Measurements from ENCODE around the gene HYPK.
A peak's percentile ranks its signal among the peaks of the same experiment; 100 is the strongest.
"Not testable (repeated sequence)": the region's sequence is repeated elsewhere in the genome, so short reads cannot be mapped to it uniquely, and the experiment has no call there.

The HYPK gene

GRCh38 chr15:43796566-43796965 lies 3.8 kb upstream of the HYPK start:
- no peak for DNase-seq

DNA sequence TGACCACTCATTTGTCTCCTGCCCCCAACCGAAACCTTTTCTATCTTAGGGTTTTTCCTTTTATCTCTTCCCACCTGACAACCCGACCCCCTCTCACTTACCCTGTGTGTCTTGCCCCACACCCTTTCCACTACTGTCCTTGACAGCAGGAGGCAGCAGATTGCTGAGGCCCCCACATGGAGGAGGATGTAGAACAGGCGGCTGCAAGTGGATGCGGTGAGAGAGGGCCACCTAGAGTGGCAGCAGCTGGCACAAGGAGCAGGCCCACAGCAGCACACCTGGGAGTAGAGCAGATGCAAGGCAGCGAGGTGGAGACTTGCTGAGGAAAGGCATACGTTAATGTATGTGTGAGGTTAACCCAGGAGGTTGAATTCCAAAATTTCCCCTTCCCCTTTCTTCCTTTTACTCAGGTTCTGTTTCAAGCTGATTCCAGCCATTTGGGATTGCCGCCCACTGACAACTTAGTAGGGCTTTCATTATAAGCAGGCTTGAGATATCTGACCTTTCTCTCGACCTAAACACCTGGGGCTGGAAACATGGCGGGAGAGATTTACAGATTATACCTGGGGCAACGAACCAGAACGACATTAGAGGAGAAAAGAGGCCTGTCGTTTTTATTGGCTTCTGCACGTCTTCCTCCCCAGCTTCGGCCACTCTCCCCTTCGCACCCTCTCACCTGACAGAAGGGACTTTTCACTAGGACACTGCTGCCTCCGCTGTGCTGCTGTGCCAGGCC lies 1.0 kb upstream of the HYPK start:
- no peak for DNase-seq

- DNase-seq = no peak
Observed at GRCh38 chr15:43799945-43800285, 484 bp upstream of the HYPK start, which contains the start of gene SERINC4. SERINC4 (minus strand) TSS chr15:43800220; CDS start chr15:43799986, 234 bp downstream.

- DNase-seq = not testable (repeated sequence)
Observed at GRCh38 chr15:43802676-43803075, 2.3 kb downstream of the HYPK start.

GRCh38 chr15:43808435-43808950 lies 8.1 kb downstream of the HYPK start:
- no peak for DNase-seq

- DNase-seq = no peak
Observed at GRCh38 chr15:43808960-43809678, 8.7 kb downstream of the HYPK start.

DNA sequence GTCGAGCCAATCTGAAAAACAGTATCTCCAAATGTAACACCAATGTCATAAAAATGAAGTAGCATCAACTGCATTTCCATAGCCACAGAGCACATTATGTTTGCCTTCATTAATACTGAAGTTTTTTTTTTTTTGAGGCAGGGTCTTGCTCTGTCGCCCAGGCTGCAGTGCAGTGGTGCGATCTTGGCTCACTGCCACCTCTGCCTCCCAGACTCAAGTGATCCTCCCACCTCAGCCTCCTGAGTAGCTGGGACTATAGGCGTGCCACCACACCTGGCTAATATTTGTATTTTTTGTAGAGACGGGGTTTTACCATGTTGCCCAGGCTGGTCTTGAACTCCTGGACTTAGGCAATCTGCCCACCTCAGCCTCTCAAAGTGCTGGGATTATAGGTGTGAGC lies 14.7 kb downstream of the HYPK start:
- not testable (repeated sequence) for DNase-seq

DNA sequence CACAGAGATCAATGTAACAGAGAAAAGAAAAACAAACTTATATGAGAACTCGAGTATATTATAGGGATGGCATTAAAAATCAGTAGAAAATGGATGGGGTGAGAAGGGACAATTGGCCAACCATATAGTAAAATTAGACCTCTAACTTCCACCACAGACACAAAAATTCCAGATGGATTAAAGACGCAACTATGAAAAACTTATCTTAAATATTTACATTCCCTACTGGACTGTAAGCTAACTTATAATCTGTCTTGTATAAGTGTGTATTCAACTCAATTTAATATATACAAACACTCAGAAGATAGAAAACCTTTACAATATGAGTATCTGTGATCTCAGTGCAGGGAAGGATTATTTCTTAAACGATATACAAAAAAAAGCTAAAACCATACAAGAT lies 21.1 kb downstream of the HYPK start:
- no peak for DNase-seq

DNA sequence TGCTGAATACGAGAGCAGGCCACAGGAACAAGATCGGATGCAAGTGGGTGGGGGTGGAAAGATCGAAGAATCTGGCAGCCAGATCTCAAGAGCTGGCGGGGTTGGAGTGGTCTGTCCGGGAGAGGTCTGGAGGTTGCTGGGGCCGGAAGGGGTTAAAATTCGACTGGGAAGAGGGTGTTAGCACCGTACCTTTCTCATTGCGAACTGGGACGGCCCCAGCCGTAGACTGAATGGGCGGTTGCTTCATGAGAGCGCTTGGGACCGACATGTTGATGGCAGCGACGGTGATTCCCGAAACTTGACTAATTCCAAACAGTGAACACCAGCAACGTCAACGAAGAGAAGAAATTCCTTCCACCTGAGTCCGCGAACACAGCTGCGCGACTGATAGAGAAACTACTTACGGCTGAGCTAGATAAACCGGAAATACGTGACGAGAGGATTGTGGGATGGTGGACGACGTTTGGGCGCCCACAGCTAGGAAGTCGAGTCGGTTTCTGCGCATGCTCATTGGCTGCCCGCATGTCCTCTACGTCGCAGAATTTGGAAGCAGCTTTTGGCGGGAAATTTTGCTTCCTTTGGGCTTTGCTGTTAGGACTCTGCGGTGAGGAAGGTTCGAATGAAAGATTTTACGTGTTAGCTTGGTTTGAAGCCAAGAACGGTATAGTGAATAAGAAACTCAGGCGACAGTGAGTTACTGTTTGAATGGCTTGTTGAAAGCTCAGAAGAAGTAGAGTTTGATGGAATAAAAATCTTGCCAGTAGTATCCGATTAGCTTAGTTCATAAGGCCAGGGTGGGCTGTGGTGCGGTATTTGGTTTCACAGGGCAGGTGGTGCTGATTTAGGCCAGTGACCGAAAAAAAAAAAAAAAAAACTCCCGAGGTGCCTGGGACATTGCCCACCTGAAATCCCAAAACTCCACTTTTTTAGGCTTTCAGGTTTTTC lies 24.2 kb downstream of the HYPK start, which contains the start of gene MFAP1:
MFAP1 (minus strand) TSS at position 389 of the 945 bp plus-strand sequence; CDS start at position 268, 121 bp downstream.
- DNase-seq = peak; percentile 97

DNA sequence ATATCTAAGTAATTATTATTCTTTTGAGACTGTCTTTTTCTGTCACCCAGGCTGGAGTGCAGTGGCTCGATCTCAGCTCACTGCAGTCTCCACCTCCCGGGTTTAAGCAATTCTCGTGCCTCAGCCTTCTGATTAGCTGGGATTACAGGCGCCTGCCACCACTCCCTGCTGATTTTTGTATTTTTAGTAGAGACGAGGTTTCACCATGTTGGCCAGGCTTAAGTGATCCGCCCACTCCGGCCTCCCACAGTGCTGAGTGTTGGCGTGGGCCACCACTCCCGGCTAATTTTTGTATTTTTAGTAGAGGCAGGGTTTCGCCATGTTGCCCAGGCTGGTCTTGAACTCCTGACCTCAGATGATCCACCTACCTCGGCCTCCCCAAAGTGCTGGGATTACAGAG lies 24.9 kb downstream of the HYPK start:
- not testable (repeated sequence) for DNase-seq

- no peak for DNase-seq
Observed at GRCh38 chr15:43826029-43826507, 25.7 kb downstream of the HYPK start.

DNA sequence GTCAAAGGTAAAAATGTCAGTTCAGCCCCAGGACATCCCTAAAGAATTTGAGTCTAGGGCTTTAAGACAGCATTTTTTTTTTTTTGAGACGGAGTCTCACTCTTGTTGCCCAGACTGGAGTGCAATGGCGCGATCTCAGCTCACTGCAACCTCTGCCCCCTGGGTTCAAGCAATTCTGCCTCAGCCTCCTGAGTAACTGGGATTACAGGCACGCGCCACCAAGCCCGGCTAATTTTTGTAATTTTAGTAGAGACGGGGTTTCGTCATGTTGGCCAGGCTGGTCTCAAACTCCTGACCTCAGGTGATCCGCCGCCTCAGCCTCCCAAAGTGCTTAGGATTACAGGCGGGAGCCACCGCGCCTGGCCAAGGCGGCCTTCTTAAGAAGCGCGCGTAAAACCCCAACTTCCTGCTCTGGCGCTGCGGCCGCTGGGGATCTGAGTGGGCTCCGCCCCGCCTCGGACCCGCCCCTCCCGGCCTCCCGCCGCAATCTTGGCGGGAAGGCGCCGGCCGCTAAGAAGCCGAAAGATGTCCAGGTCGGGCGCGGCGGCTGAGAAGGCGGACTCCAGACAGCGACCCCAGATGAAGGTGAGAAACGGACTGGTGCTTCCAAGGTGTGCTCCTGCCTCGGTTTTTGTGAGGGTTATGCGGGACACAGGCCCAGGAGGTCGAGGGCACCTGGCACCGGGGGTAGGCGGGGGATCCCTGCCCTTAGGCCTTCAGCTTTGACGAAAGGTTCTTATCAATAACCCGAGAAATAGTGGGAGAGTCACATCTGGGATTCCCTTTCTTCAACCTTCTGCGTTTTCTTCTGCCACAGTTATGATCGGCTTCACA lies 26.3 kb downstream of the HYPK start, which contains the start of gene WDR76:
WDR76 (plus strand) TSS at position 495 of the 834 bp plus-strand sequence; CDS start at position 526, 31 bp downstream.
- DNase-seq = peak; percentile 93

GRCh38 chr15:43828061-43828657 lies 27.8 kb downstream of the HYPK start:
- peak; percentile 72 for DNase-seq

- DNase-seq = not testable (repeated sequence)
Observed at GRCh38 chr15:43829951-43830540, 29.6 kb downstream of the HYPK start.

GRCh38 chr15:43830691-43831275 lies 30.4 kb downstream of the HYPK start:
- DNase-seq = not testable (repeated sequence)

DNA sequence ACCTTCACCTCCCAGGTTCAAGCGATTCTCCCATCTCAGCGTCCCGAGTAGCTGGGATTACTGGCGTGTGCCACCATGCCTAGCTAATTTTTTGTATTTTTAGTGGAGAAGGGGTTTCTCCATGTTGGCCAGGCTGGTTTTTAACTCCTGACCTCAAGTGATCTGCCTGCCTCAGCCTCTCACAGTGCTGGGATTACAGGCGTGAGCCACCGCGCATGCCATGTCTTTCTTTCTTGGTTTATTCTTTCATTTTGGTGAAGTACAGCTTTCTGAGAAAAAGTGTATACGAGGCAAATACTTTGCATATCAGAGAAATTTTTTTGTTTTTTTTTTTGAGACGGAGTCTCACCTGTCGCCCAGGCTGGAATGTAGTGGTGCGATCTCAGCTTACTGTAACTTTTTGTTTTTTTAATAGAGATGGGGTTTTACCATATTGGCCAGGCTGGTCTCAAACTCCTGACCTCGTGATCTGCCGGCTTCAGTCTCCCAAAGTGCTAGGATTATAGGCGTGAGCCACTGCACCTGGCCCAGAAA lies 31.2 kb downstream of the HYPK start:
- DNase-seq = not testable (repeated sequence)

GRCh38 chr15:43832485-43832884 lies 32.1 kb downstream of the HYPK start:
- DNase-seq = not testable (repeated sequence)

GRCh38 chr15:43845421-43845820 lies 45.0 kb downstream of the HYPK start:
- no peak for DNase-seq

DNA sequence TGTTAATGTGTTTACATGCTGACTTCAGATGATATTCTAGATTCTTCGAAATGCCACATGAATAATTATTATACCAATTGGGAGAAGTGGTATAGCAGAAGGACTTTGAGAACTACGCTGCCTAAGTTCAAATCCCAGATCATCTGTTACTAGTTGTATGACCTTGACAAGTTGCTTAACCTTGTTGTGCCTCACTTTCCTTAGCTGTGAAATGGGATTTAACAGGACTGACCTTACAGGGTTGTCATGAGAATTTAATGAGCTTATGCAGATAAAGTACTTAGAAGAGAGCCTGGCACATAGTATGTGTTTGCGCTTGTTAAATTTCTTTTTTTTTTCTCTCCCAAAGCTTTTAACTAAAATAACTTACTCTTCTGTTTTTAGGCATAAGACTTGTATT lies 50.9 kb downstream of the HYPK start:
- DNase-seq = no peak

DNA sequence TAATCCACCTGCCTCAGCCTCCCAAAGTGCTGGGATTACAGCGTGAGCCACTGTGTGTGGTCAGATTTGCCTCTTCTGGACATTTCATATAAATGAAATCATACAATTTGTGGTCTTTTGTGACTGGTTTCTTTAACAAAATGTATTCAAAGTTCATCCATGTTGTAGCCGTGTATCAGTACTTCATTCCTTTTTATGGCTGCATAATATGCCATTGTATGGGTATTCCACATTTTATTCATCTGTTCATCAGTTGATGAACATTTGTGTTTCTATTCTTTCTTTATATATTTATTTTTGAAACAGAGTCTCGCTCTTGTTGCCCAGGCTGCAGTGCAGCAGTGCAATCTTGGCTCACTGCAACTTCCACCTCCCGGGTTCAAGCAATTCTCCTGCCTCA lies 52.2 kb downstream of the HYPK start:
- no peak for DNase-seq
